K562 (cell line): ENCODE data around the gene SKIL. TPM values are rescaled to one million over a fixed set of nuclear protein-coding genes. Genes with fewer than 3 reads are reported as not detected.
A peak's percentile ranks its signal among the peaks of the same experiment; 100 is the strongest.

Experiments
- CBX5 ChIP-seq: IDR thresholded peaks from 2 replicates; pipeline ENCODE4 v1.6.1; 2014; ENCODE audit warnings: low read depth, borderline replicate concordance
- DPF2 ChIP-seq: fragments of 450-650 bp; IDR thresholded peaks from 2 replicates; pipeline ENCODE4 v1.6.1; 2016
- ELK3 ChIP-seq: fragments of 450-650 bp; formaldehyde crosslinking; IDR thresholded peaks from 2 replicates; pipeline ENCODE4 v1.4.0; 2020; ENCODE audit warnings: mild to moderate bottlenecking
- GTF3C2 ChIP-seq: IDR thresholded peaks from 3 replicates; pipeline ENCODE4 v1.6.1; 2011; ENCODE audit warnings: borderline replicate concordance, mild to moderate bottlenecking, moderate library complexity; ENCODE audit not compliant: insufficient read length; ENCODE audit errors: extremely low read depth
- MYNN ChIP-seq, 2 experiments: sonication (generic); formaldehyde crosslinking in 1 of 2; IDR thresholded peaks; 2 replicates each; pipeline versions ENCODE4 v1.5.0 to v1.6.1; 2016 to 2020; ENCODE audit warnings: antibody characterized with exemption in 1 of 2, missing genetic modification reagents in 1 of 2
- NELFE ChIP-seq: IDR thresholded peaks from 2 replicates; pipeline ENCODE4 v1.6.1; 2011; ENCODE audit warnings: mild to moderate bottlenecking; ENCODE audit not compliant: insufficient read depth, insufficient read length
- PBX2 ChIP-seq, 2 experiments: IDR thresholded peaks in 1 of 2; conservative IDR thresholded peaks in 1 of 2; 2 replicates each; pipeline ENCODE4 v1.6.1; 2016; ENCODE audit warnings: low read depth in 2 of 2, mild to moderate bottlenecking in 1 of 2, missing compliant biosample characterization in 1 of 2, missing genetic modification characterization in 1 of 2, moderate library complexity in 1 of 2
- PHB2 ChIP-seq: fragments of 450-650 bp; IDR thresholded peaks from 2 replicates; pipeline ENCODE4 v1.6.1; 2017; ENCODE audit warnings: low read depth
- RREB1 ChIP-seq: fragments of 250-450 bp; sonication (Bioruptor Pico); IDR thresholded peaks from 2 replicates; pipeline ENCODE4 v1.4.0; 2020
- TGIF2 ChIP-seq: sonication (generic); formaldehyde crosslinking; IDR thresholded peaks from 2 replicates; pipeline ENCODE4 v1.8.1; 2022; ENCODE audit warnings: mild to moderate bottlenecking, missing genetic modification reagents, moderate library complexity
- ZNF282 ChIP-seq: sonication (generic); formaldehyde crosslinking; IDR thresholded peaks from 2 replicates; pipeline ENCODE4 v1.8.1; 2023; ENCODE audit warnings: missing genetic modification reagents
- ZNF655 ChIP-seq: fragments of 250-450 bp; sonication (Bioruptor Pico); IDR thresholded peaks from 2 replicates; pipeline ENCODE4 v1.5.0; 2021
- polyA plus RNA-seq, 8 experiments: library from polyadenylated mRNA; depleted of rRNA in 4 of 8; stranded (reverse) in 5 of 8; unstranded in 3 of 8; fragments of >200 nt; fragmentation: Nextera tagmentation in 2 of 8; fragmentation: Illumina TruSeq in 1 of 8; extraction: Ambion mirVana in 2 of 8; extraction: Trizol in 1 of 8; gene quantifications; 2 replicates each; pipeline versions ENCODE4 v1.2.1 to v1.2.3, GENCODE V29; 2011 to 2014; ENCODE audit warnings: inconsistent platforms in 1 of 8, missing spikeins in 1 of 8
- total RNA-seq, 7 experiments: library from RNA; depleted of rRNA in 6 of 7; stranded (reverse); fragments of >200 nt in 6 of 7; fragmentation: Illumina TruSeq in 2 of 7; extraction: Trizol in 2 of 7; gene quantifications; 2 replicates each; pipeline versions ENCODE4 v1.2.1 to v1.2.3, GENCODE V29; 2011 to 2021; ENCODE audit warnings: low replicate concordance in 1 of 7

The SKIL gene
- total and polyA plus RNA-seq, 9 of the 15 experiments (the other 6 are each of a cell fraction or from before 2014, with no cell fraction given) = 4.3 to 19.1 (median 9.7) TPM

- TF ChIP-seq GTF3C2 (peak; percentile 53), PHB2 (peak; percentile 63; the same call in 1 of the 2 replicates), MYNN (IDR thresholded peaks at IDR 0.05) (peak; percentile 46; the same call in 1 of the 2 replicates), MYNN (CRISPR knock-in tag; IDR thresholded peaks at IDR 0.05) (no peak), ELK3 (CRISPR knock-in tag) (no peak), DPF2 (peak; percentile 84), NELFE (no peak), CBX5 (no peak), TGIF2 (CRISPR knock-in tag) (no peak), ZNF282 (CRISPR knock-in tag) (no peak), ZNF655 (CRISPR knock-in tag) (no peak), RREB1 (no peak), PBX2 (CRISPR knock-in tag; IDR thresholded peaks at IDR 0.05; ENCODE audit: low read depth) (no peak), PBX2 (tag; conservative IDR thresholded peaks at IDR 0.05; ENCODE audit: low read depth) (no peak)
Observed at GRCh38 chr3:170361711-170362110, 4.2 kb downstream of the SKIL start (continued).
